K562 (cell line): ENCODE measurements around the gene TPRG1L. TPM values are rescaled to one million over a fixed set of nuclear protein-coding genes. Genes with fewer than 3 reads are reported as not detected.

ENCODE experiments used
- COPS2 ChIP-seq: fragments of 450-650 bp; conservative IDR thresholded peaks from 2 replicates; pipeline ENCODE4 v1.6.1; 2016; ENCODE audit warnings: mild to moderate bottlenecking, moderate library complexity
- CTCF ChIP-seq, 3 experiments: IDR thresholded peaks in 2 of 3; conservative IDR thresholded peaks in 1 of 3; 2 replicates each; pipeline ENCODE4 v1.5.1; 2011 to 2012; ENCODE audit warnings: low read length in 3 of 3, mild to moderate bottlenecking in 3 of 3, control low read depth in 2 of 3, improper control_type of control experiment in 1 of 3, inconsistent platforms in 1 of 3, low read depth in 1 of 3, mixed read lengths in 1 of 3, moderate library complexity in 1 of 3; ENCODE audit not compliant: insufficient read depth in 2 of 3
- DLX4 ChIP-seq: fragments of 250-450 bp; sonication (Bioruptor Pico); IDR thresholded peaks from 2 replicates; pipeline ENCODE4 v1.6.1; 2021; ENCODE audit warnings: mild to moderate bottlenecking
- FOXJ2 ChIP-seq: fragments of 200-800 bp; sonication (Bioruptor generic); IDR thresholded peaks from 2 replicates; pipeline ENCODE4 v1.6.1; 2016; ENCODE audit warnings: missing genetic modification characterization, missing compliant biosample characterization
- NEUROD1 ChIP-seq: fragments of 150-350 bp; IDR thresholded peaks from 2 replicates; pipeline ENCODE4 v1.6.1; 2014; ENCODE audit warnings: borderline replicate concordance, low read length, low read depth; ENCODE audit not compliant: partially characterized antibody
- RFX5 ChIP-seq: IDR thresholded peaks from 2 replicates; pipeline ENCODE4 v1.6.1; 2011; ENCODE audit warnings: low read depth, mild to moderate bottlenecking, improper control_type of control experiment, low read length
- SMARCC2 ChIP-seq: fragments of 450-650 bp; IDR thresholded peaks from 2 replicates; pipeline ENCODE4 v1.6.1; 2017; ENCODE audit warnings: antibody characterized with exemption, moderate library complexity, mild to moderate bottlenecking, low read depth
- TEAD2 ChIP-seq: fragments of 450-650 bp; IDR thresholded peaks from 2 replicates; pipeline ENCODE4 v1.6.1; 2016; ENCODE audit warnings: missing genetic modification characterization, control low read depth, missing compliant biosample characterization
- VEZF1 ChIP-seq: fragments of 200-800 bp; sonication (Bioruptor generic); IDR thresholded peaks from 2 replicates; pipeline ENCODE4 v1.6.1; 2017; ENCODE audit warnings: missing genetic modification characterization, missing compliant biosample characterization
- ZC3H11A ChIP-seq: IDR thresholded peaks from 2 replicates; pipeline ENCODE4 v1.6.1; 2012; ENCODE audit warnings: low read depth, low read length, improper control_type of control experiment
- ZNF134 ChIP-seq: fragments of 250-450 bp; sonication (Bioruptor Pico); conservative IDR thresholded peaks from 2 replicates; pipeline ENCODE4 v1.4.0; 2020
- ZNF384 ChIP-seq: IDR thresholded peaks from 2 replicates; pipeline ENCODE4 v1.6.1; 2012; ENCODE audit warnings: low read depth, low read length, improper control_type of control experiment
- polyA plus RNA-seq, 8 experiments: library from polyadenylated mRNA; depleted of rRNA in 4 of 8; stranded (reverse) in 5 of 8; unstranded in 3 of 8; fragments of >200 nt; fragmentation: Nextera tagmentation in 2 of 8; fragmentation: Illumina TruSeq in 1 of 8; extraction: Ambion mirVana in 2 of 8; extraction: Trizol in 1 of 8; gene quantifications; 2 replicates each; pipeline versions ENCODE4 v1.2.1 to v1.2.3, GENCODE V29; 2011 to 2014; ENCODE audit warnings: inconsistent platforms in 1 of 8, missing spikeins in 1 of 8
- total RNA-seq, 7 experiments: library from RNA; depleted of rRNA in 6 of 7; stranded (reverse); fragments of >200 nt in 6 of 7; fragmentation: Illumina TruSeq in 2 of 7; extraction: Trizol in 2 of 7; gene quantifications; 2 replicates each; pipeline versions ENCODE4 v1.2.1 to v1.2.3, GENCODE V29; 2011 to 2021; ENCODE audit warnings: low replicate concordance in 1 of 7
- TF ChIP-seq, protein P1 (sequence below): fragments of 450-650 bp; IDR thresholded peaks from 2 replicates; pipeline ENCODE4 v1.7.1; 2018; ENCODE audit warnings: mild to moderate bottlenecking, low read depth; ENCODE audit not compliant: partially characterized antibody
- TF ChIP-seq, protein P2 (sequence below): conservative IDR thresholded peaks from 2 replicates; pipeline ENCODE4 v1.6.1; 2011; ENCODE audit warnings: low read depth, mild to moderate bottlenecking, low read length; ENCODE audit not compliant: control insufficient read depth
- TF ChIP-seq, protein P3 (sequence below): IDR thresholded peaks from 2 replicates; pipeline ENCODE4 v1.6.1; 2014; ENCODE audit warnings: antibody characterized with exemption

TPRG1L gene
- total and polyA plus RNA-seq, 9 of the 15 experiments (the other 6 are each of a cell fraction or from before 2014, with no cell fraction given) = 1.6 to 11.0 (median 6.2) TPM

DNA sequence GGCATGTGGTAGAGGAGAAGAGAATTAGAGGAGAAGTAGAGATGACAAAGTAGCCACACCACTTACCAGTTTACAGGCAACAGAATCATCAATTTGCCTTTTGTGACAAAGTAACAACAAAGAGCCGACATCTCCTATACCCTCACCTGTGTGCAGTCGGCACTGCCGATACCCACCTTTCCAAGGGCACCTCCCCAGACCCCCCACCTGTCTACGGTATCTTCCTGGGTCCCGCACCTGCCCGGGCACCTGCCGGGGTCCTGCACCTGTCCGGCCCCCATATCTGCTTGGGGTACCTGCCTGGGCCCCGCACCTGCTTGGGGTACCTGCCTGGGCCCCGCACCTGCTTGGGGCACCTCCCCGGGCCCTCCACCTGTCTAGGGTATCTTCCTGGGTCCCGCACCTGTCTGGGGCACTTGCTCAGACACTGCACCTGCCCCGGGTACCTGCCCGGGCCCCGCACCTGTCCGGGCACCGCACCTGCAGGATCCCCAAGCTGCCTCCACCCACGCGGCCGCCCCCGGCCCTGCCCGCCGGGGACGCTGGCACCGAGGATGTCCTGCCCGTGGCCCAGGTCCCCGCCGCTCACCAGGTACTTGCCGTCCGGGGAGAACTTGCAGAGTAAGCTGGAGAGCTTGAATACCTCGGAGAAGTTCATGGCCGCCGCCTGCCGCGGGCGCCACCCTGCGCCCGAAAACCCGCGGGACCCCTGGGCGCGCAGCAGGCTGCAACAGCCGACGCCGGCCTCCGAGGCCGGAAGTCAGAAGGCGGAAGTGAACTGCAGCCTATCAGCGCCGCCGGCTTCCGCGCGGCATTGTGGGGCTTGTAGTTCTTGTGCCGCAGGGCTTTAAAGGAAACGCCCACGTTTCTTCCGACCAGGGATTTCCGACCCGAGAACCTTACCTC lies 24.8 kb downstream of the TPRG1L start, which contains the start of gene WRAP73 (continued):
- TF ChIP-seq DLX4 (CRISPR knock-in tag) = no peak
- TF ChIP-seq ZC3H11A = no peak
- TF ChIP-seq FOXJ2 (tag) = no peak
- TF ChIP-seq, protein P1, sequence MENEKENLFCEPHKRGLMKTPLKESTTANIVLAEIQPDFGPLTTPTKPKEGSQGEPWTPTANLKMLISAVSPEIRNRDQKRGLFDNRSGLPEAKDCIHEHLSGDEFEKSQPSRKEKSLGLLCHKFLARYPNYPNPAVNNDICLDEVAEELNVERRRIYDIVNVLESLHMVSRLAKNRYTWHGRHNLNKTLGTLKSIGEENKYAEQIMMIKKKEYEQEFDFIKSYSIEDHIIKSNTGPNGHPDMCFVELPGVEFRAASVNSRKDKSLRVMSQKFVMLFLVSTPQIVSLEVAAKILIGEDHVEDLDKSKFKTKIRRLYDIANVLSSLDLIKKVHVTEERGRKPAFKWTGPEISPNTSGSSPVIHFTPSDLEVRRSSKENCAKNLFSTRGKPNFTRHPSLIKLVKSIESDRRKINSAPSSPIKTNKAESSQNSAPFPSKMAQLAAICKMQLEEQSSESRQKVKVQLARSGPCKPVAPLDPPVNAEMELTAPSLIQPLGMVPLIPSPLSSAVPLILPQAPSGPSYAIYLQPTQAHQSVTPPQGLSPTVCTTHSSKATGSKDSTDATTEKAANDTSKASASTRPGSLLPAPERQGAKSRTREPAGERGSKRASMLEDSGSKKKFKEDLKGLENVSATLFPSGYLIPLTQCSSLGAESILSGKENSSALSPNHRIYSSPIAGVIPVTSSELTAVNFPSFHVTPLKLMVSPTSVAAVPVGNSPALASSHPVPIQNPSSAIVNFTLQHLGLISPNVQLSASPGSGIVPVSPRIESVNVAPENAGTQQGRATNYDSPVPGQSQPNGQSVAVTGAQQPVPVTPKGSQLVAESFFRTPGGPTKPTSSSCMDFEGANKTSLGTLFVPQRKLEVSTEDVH = peak; percentile 86
- peak; percentile 10; the same call in 1 of the 2 replicates for TF ChIP-seq VEZF1 (CRISPR knock-in tag)
- TF ChIP-seq, protein P2, sequence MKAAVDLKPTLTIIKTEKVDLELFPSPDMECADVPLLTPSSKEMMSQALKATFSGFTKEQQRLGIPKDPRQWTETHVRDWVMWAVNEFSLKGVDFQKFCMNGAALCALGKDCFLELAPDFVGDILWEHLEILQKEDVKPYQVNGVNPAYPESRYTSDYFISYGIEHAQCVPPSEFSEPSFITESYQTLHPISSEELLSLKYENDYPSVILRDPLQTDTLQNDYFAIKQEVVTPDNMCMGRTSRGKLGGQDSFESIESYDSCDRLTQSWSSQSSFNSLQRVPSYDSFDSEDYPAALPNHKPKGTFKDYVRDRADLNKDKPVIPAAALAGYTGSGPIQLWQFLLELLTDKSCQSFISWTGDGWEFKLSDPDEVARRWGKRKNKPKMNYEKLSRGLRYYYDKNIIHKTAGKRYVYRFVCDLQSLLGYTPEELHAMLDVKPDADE = peak; percentile 92
- TF ChIP-seq ZNF134 (CRISPR knock-in tag) = no peak
- no peak for TF ChIP-seq SMARCC2
- TF ChIP-seq COPS2 = no peak
- no peak for TF ChIP-seq ZNF384
- TF ChIP-seq CTCF (IDR thresholded peaks at IDR 0.05 in 2 of 3, conservative IDR thresholded peaks at IDR 0.05 in 1 of 3; ENCODE audit: insufficient read depth in 2 of 3, low read depth in 1 of 3, low read length in 3 of 3) = peak; percentile 63 to 66 (median 64); a peak in 5 of 6 replicates
- TF ChIP-seq, protein P3, sequence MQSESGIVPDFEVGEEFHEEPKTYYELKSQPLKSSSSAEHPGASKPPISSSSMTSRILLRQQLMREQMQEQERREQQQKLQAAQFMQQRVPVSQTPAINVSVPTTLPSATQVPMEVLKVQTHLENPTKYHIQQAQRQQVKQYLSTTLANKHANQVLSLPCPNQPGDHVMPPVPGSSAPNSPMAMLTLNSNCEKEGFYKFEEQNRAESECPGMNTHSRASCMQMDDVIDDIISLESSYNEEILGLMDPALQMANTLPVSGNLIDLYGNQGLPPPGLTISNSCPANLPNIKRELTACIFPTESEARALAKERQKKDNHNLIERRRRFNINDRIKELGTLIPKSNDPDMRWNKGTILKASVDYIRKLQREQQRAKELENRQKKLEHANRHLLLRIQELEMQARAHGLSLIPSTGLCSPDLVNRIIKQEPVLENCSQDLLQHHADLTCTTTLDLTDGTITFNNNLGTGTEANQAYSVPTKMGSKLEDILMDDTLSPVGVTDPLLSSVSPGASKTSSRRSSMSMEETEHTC = no peak
- TF ChIP-seq NEUROD1 = peak; percentile 57
- no peak for TF ChIP-seq RFX5
- TF ChIP-seq TEAD2 (tag) = no peak
